Measurements from ENCODE around the gene ITGB3.
A peak's percentile ranks its signal among the peaks of the same experiment; 100 is the strongest.

ITGB3 gene

GRCh38 chr17:47262586-47262985 lies 9.0 kb downstream of the ITGB3 start:
- Histone ChIP-seq H3K23ac (ENCODE audit: low read length) (no peak overlapping the region), H3K18ac (ENCODE audit: low read length) (no peak overlapping the region), H3K27ac (ENCODE audit: low read depth, low read length) (no peak overlapping the region), H2BK5ac (ENCODE audit: low read depth, low read length, poor library complexity) (no peak overlapping the region), H3K4ac (ENCODE audit: low read depth, low read length) (no peak overlapping the region), H3K27me3 (ENCODE audit: insufficient read depth, low read length) (no peaks in the 10 kb centered on the region), H4K8ac (ENCODE audit: low read depth, low read length) (no peak overlapping the region), H4K91ac (ENCODE audit: low read depth, low read length) (no peak overlapping the region), H3K4me3 (ENCODE audit: low read depth, low read length) (no peak overlapping the region), H3K9ac (ENCODE audit: low read length) (no peak overlapping the region), H2AFZ (ENCODE audit: insufficient read depth, low read length, poor library complexity) (no peak overlapping the region), H2BK12ac (ENCODE audit: low read length) (no peak overlapping the region), H2AK5ac (ENCODE audit: low read length) (no peak overlapping the region), H3K4me2 (ENCODE audit: low read length) (no peak overlapping the region), H2BK120ac (ENCODE audit: insufficient read depth, low read length, poor library complexity) (no peak overlapping the region), H3K4me1 (ENCODE audit: control insufficient read depth in 1 of 2, insufficient read depth in 2 of 2, low read length in 2 of 2) (peaks cover 0 to 8% of the 10 kb centered on the region in 2 experiments), H3K14ac (ENCODE audit: low read length) (no peak overlapping the region), H4K12ac (ENCODE audit: low read depth, low read length) (no peak overlapping the region), H3K79me1 (ENCODE audit: low read length) (no peaks in the 10 kb centered on the region), H3K79me2 (ENCODE audit: control insufficient read depth, insufficient read depth, low read length, poor library complexity) (no peaks in the 10 kb centered on the region), H3K9me3 (ENCODE audit: insufficient read depth, low read depth, low read length) (no peaks in the 10 kb centered on the region), H3K36me3 (ENCODE audit: control insufficient read depth in 1 of 2, insufficient read depth in 2 of 2, low read length in 2 of 2) (no peaks in the 10 kb centered on the region)
- no CpG with 5 or more reads among the region's 7 CpGs for WGBS (ENCODE audit: extremely low coverage, insufficient coverage, insufficient read length)
- no peak for DNase-seq

- no peak for DNase-seq
- H3K9me3 ChIP-seq (ENCODE audit: insufficient read depth, low read depth, low read length): peaks cover 3% of the 10 kb centered on the region
- H4K12ac ChIP-seq (ENCODE audit: low read depth, low read length): no peak overlapping the region
- H3K4me1 ChIP-seq (ENCODE audit: control insufficient read depth in 1 of 2, insufficient read depth in 2 of 2, low read length in 2 of 2): peaks cover 0 to 8% of the 10 kb centered on the region in 2 experiments
- H4K91ac ChIP-seq (ENCODE audit: low read depth, low read length): no peak overlapping the region
- H3K36me3 ChIP-seq (ENCODE audit: control insufficient read depth in 1 of 2, insufficient read depth in 2 of 2, low read length in 2 of 2): no peaks in the 10 kb centered on the region
- H3K4ac ChIP-seq (ENCODE audit: low read depth, low read length): no peak overlapping the region
- no peak overlapping the region for H3K9ac ChIP-seq (ENCODE audit: low read length)
- H4K8ac ChIP-seq (ENCODE audit: low read depth, low read length): no peak overlapping the region
- H2AK5ac ChIP-seq (ENCODE audit: low read length): no peak overlapping the region
- H3K14ac ChIP-seq (ENCODE audit: low read length): no peak overlapping the region
- H3K79me2 ChIP-seq (ENCODE audit: control insufficient read depth, insufficient read depth, low read length, poor library complexity): no peaks in the 10 kb centered on the region
- no peak overlapping the region for H3K23ac ChIP-seq (ENCODE audit: low read length)
- H2BK5ac ChIP-seq (ENCODE audit: low read depth, low read length, poor library complexity): no peak overlapping the region
- no peaks in the 10 kb centered on the region for H3K79me1 ChIP-seq (ENCODE audit: low read length)
- H2BK120ac ChIP-seq (ENCODE audit: insufficient read depth, low read length, poor library complexity): no peak overlapping the region
- H3K27ac ChIP-seq (ENCODE audit: low read depth, low read length): no peak overlapping the region
- H2BK12ac ChIP-seq (ENCODE audit: low read length): no peak overlapping the region
- H3K18ac ChIP-seq (ENCODE audit: low read length): no peak overlapping the region
- no peak overlapping the region for H3K4me3 ChIP-seq (ENCODE audit: low read depth, low read length)
- WGBS (ENCODE audit: extremely low coverage, insufficient coverage, insufficient read length): no CpG with 5 or more reads among the region's 2 CpGs
- no peaks in the 10 kb centered on the region for H3K27me3 ChIP-seq (ENCODE audit: insufficient read depth, low read length)
- no peak overlapping the region for H2AFZ ChIP-seq (ENCODE audit: insufficient read depth, low read length, poor library complexity)
- H3K4me2 ChIP-seq (ENCODE audit: low read length): no peak overlapping the region
These were observed 10.5 kb downstream of the ITGB3 start for GRCh38 chr17:47264166-47264565.

- Histone ChIP-seq H3K14ac (ENCODE audit: low read length) (no peak overlapping the region), H2BK12ac (ENCODE audit: low read length) (no peak overlapping the region), H3K27ac (ENCODE audit: low read depth, low read length) (no peak overlapping the region), H3K9ac (ENCODE audit: low read length) (no peak overlapping the region), H3K18ac (ENCODE audit: low read length) (no peak overlapping the region), H4K12ac (ENCODE audit: low read depth, low read length) (no peak overlapping the region), H2BK120ac (ENCODE audit: insufficient read depth, low read length, poor library complexity) (no peak overlapping the region), H3K36me3 (ENCODE audit: control insufficient read depth in 1 of 2, insufficient read depth in 2 of 2, low read length in 2 of 2) (no peaks in the 10 kb centered on the region), H4K91ac (ENCODE audit: low read depth, low read length) (no peak overlapping the region), H3K4ac (ENCODE audit: low read depth, low read length) (no peak overlapping the region), H2AFZ (ENCODE audit: insufficient read depth, low read length, poor library complexity) (no peak overlapping the region), H3K4me1 (ENCODE audit: control insufficient read depth in 1 of 2, insufficient read depth in 2 of 2, low read length in 2 of 2) (peaks cover 0 to 8% of the 10 kb centered on the region in 2 experiments), H3K27me3 (ENCODE audit: insufficient read depth, low read length) (no peaks in the 10 kb centered on the region), H3K79me2 (ENCODE audit: control insufficient read depth, insufficient read depth, low read length, poor library complexity) (no peaks in the 10 kb centered on the region), H3K4me2 (ENCODE audit: low read length) (no peak overlapping the region), H3K4me3 (ENCODE audit: low read depth, low read length) (no peak overlapping the region), H3K23ac (ENCODE audit: low read length) (no peak overlapping the region), H3K79me1 (ENCODE audit: low read length) (no peaks in the 10 kb centered on the region), H2AK5ac (ENCODE audit: low read length) (no peak overlapping the region), H3K9me3 (ENCODE audit: insufficient read depth, low read depth, low read length) (peaks cover 3% of the 10 kb centered on the region), H4K8ac (ENCODE audit: low read depth, low read length) (no peak overlapping the region), H2BK5ac (ENCODE audit: low read depth, low read length, poor library complexity) (no peak overlapping the region)
- WGBS (ENCODE audit: extremely low coverage, insufficient coverage, insufficient read length): no CpG with 5 or more reads among the region's 2 CpGs
- DNase-seq: peak; percentile 22 to 46
These were observed 12.4 kb downstream of the ITGB3 start for GRCh38 chr17:47265983-47266541.

GRCh38 chr17:47266782-47267181 lies 13.2 kb downstream of the ITGB3 start:
- Histone ChIP-seq H3K14ac (ENCODE audit: low read length) (no peak overlapping the region), H2BK120ac (ENCODE audit: insufficient read depth, low read length, poor library complexity) (no peak overlapping the region), H3K9me3 (ENCODE audit: insufficient read depth, low read depth, low read length) (peaks cover 3% of the 10 kb centered on the region), H3K27ac (ENCODE audit: low read depth, low read length) (no peak overlapping the region), H3K18ac (ENCODE audit: low read length) (no peak overlapping the region), H2BK12ac (ENCODE audit: low read length) (no peak overlapping the region), H3K79me2 (ENCODE audit: control insufficient read depth, insufficient read depth, low read length, poor library complexity) (no peaks in the 10 kb centered on the region), H3K4me3 (ENCODE audit: low read depth, low read length) (no peak overlapping the region), H2BK5ac (ENCODE audit: low read depth, low read length, poor library complexity) (no peak overlapping the region), H4K12ac (ENCODE audit: low read depth, low read length) (no peak overlapping the region), H3K4me1 (ENCODE audit: control insufficient read depth in 1 of 2, insufficient read depth in 2 of 2, low read length in 2 of 2) (peaks cover 0 to 8% of the 10 kb centered on the region in 2 experiments), H3K9ac (ENCODE audit: low read length) (no peak overlapping the region), H3K4ac (ENCODE audit: low read depth, low read length) (no peak overlapping the region), H3K79me1 (ENCODE audit: low read length) (no peaks in the 10 kb centered on the region), H2AFZ (ENCODE audit: insufficient read depth, low read length, poor library complexity) (no peak overlapping the region), H4K91ac (ENCODE audit: low read depth, low read length) (no peak overlapping the region), H2AK5ac (ENCODE audit: low read length) (no peak overlapping the region), H4K8ac (ENCODE audit: low read depth, low read length) (no peak overlapping the region), H3K4me2 (ENCODE audit: low read length) (peak overlapping the region; percentile 8), H3K23ac (ENCODE audit: low read length) (no peak overlapping the region), H3K27me3 (ENCODE audit: insufficient read depth, low read length) (no peaks in the 10 kb centered on the region), H3K36me3 (ENCODE audit: control insufficient read depth in 1 of 2, insufficient read depth in 2 of 2, low read length in 2 of 2) (no peaks in the 10 kb centered on the region)
- DNase-seq: no peak
- no CpG with 5 or more reads among the region's 6 CpGs for WGBS (ENCODE audit: extremely low coverage, insufficient coverage, insufficient read length)
